ENCODE results near the gene POLR3K.

- TF ChIP-seq FOXM1 (IDR thresholded peaks at IDR 0.05; ENCODE audit: borderline replicate concordance) (no peak), FOXA1 (IDR thresholded peaks at IDR 0.05) (no peak), SP1 (IDR thresholded peaks at IDR 0.05) (no peak), L3MBTL2 (conservative IDR thresholded peaks at IDR 0.05) (no peak), ZNF384 (IDR thresholded peaks at IDR 0.05) (no peak), BHLHE40 (IDR thresholded peaks at IDR 0.05; ENCODE audit: borderline replicate concordance) (no peak), TARDBP (IDR thresholded peaks at IDR 0.05) (no peak)
Measured at GRCh38 chr16:72561-73548, 19.4 kb upstream of the POLR3K start, which contains the start of gene RHBDF1.
